Pancreas (tissue), 10 donors: ENCODE measurements around the gene SH3BGR. TPM values are rescaled to one million over a fixed set of nuclear protein-coding genes. Genes with fewer than 3 reads are reported as not detected.

Experiments used
- ATAC-seq, 4 donors: fragments of 200-7000 bp; cut with Tn5 transposase; one replicate each; pipeline versions ENCODE4 v1.8.0 to v1.9.1; 2020; ENCODE audit warnings: mild to moderate bottlenecking in 4 of 4, moderate library complexity in 4 of 4
- DNase-seq, 6 donors: peaks; one replicate each; pipeline ENCODE4 v3.0.0-alpha.2; 2020
- FAIRE-seq: peaks from 2 replicates; lab custom pipeline; 2012; peaks lifted over from hg19 to GRCh38; lab: Jason Lieb, UNC
- H3K27ac ChIP-seq, 4 donors: fragments of 200-600 bp; sonication (generic); 1 replicate in 3 of 4; 2 replicates in 1 of 4; pipeline versions ENCODE4 v1.5.0 to v1.8.0; 2020
- H3K27me3 ChIP-seq, 4 donors: fragments of 200-600 bp; one replicate each; pipeline ENCODE4 v1.8.0; 2021
- H3K36me3 ChIP-seq, 3 donors: fragments of 200-600 bp; sonication (generic) in 1 of 3; one replicate each; pipeline versions ENCODE4 v1.5.0 to v1.8.0; 2020 to 2021
- H3K4me1 ChIP-seq, 3 donors: fragments of 200-600 bp; one replicate each; pipeline ENCODE4 v1.8.0; 2021
- H3K4me3 ChIP-seq, 4 donors: fragments of 200-600 bp; sonication (generic) in 2 of 4; one replicate each; pipeline versions ENCODE4 v1.5.0 to v1.8.0; 2020 to 2021
- H3K9me3 ChIP-seq, 4 donors: fragments of 200-600 bp; one replicate each; pipeline ENCODE4 v1.8.0; 2021
- CTCF ChIP-seq, 4 donors: fragments of 200-600 bp; sonication (generic) in 3 of 4; IDR thresholded peaks; one replicate each; pipeline versions ENCODE4 v1.5.0 to v1.8.0; 2021; ENCODE audit warnings: antibody characterized with exemption in 4 of 4
- WGBS, 2 donors: extraction: QIAGEN DNeasy Blood & Tissue Kit; methylation state at CpG; one replicate each; pipeline ENCODE4 v1.1.7; 2013; 5-methylcytosine and 5-hydroxymethylcytosine counted together
- intact Hi-C, 3 donors: fragments of 100-400 bp; cut with DNase I; formaldehyde crosslinking; loops; one replicate each; pipeline versions ENCODE4 v1.11.1 to v1.14.2; 2022
- polyA plus RNA-seq, 2 donors: library from polyadenylated mRNA; stranded (reverse); fragments of 200-250 nt; gene quantifications; one replicate each; pipeline ENCODE4 v1.2.3, GENCODE V29; 2013
- total RNA-seq, 6 donors: library from RNA; stranded (reverse); fragmentation: NEBNext Ultra II Directional in 4 of 6; extraction: Animal tissue kit (Norgen Biotek cat#: 25700) in 4 of 6; gene quantifications; one replicate each; pipeline versions ENCODE4 v1.2.1 to v1.2.4, GENCODE V29; 2021 to 2023
- donor health status: healthy with polysubstance abuse.
- donor health status: DM: no; HTN: no; CAD: no; lungs with moderate emphysema.
- donor health status: DM: no; HTN: no; CAD: no.
- donor health status: control.
- donor health status: control.
- donor health status: Bipolar disorder and iron deficiency.
- donor health status: DM: yes; HTN: yes; CAD: no.
- donor health status: DM: no; HTN: no; CAD: no.
- donor health status: DM: no; HTN: no; CAD: no.
- donor health status: DM: yes; HTN: yes; CAD: no.

SH3BGR gene
- total and polyA plus RNA-seq, 8 donors = 1.4 to 7.3 (median 4.0) TPM

GRCh38 chr21:39441502-39442475 lies 10.0 kb upstream of the SH3BGR start:
- peak in 2 of 6 donors; percentile 21 to 37 for DNase-seq
- Histone ChIP-seq H3K36me3 (no peaks in the 10 kb centered on the region), H3K9me3 (no peaks in the 10 kb centered on the region), H3K27ac (no peak overlapping the region), H3K4me1 (peaks cover 7 to 12% (median 8%) of the 10 kb centered on the region in 3 donors), H3K4me3 (no peak overlapping the region), H3K27me3 (no peaks in the 10 kb centered on the region)
- peak; percentile 43 to 72 (median 64) for TF ChIP-seq CTCF (IDR thresholded peaks at IDR 0.05)
- ATAC-seq = peak in 2 of 4 donors; percentile 29 to 37
- 45 to 49% methylated on average over 13 of the region's 13 CpGs for WGBS, 2 donors
- no peak for FAIRE-seq
- intact Hi-C loops = no loop called here

- DNase-seq (no peak), FAIRE-seq (no peak), ATAC-seq (peak in 3 of 4 donors; percentile 13 to 15 (median 15))
- TF ChIP-seq CTCF (IDR thresholded peaks at IDR 0.05) = no peak
- H3K27ac ChIP-seq = peak overlapping the region; percentile 84 to 95 (median 88)
- 14 to 19% methylated on average over 15 of the region's 15 CpGs for WGBS, 2 donors
- H3K4me1 ChIP-seq = peaks cover 7 to 12% (median 8%) of the 10 kb centered on the region in 3 donors
- no peaks in the 10 kb centered on the region for H3K27me3 ChIP-seq
- H3K9me3 ChIP-seq = no peaks in the 10 kb centered on the region
- intact Hi-C loops = no loop called here
- H3K36me3 ChIP-seq = no peaks in the 10 kb centered on the region
- H3K4me3 ChIP-seq = peak overlapping the region; percentile 82 to 94 (median 87)
Measured at GRCh38 chr21:39444421-39445180, 7.2 kb upstream of the SH3BGR start.

GRCh38 chr21:39445321-39446269 lies 6.2 kb upstream of the SH3BGR start, which contains the start of gene LCA5L:
LCA5L (minus strand) TSS chr21:39445778; CDS start chr21:39428493, 17,285 bp downstream.
- intact Hi-C loops = no loop called here
- no peak for FAIRE-seq
- H3K9me3 ChIP-seq = no peaks in the 10 kb centered on the region
- H3K27ac ChIP-seq = peak within 1 kb of the TSS; percentile 84 to 95 (median 88)
- TF ChIP-seq CTCF (IDR thresholded peaks at IDR 0.05) = no peak
- no peaks in the 10 kb centered on the region for H3K27me3 ChIP-seq
- WGBS, 2 donors = 0% methylated on average over 72 to 83 of the region's 83 CpGs
- peak; percentile 88 to 99 (median 96) for DNase-seq
- peak within 1 kb of the TSS; percentile 82 to 94 (median 87) for H3K4me3 ChIP-seq
- peaks cover 7 to 12% (median 8%) of the 10 kb centered on the region in 3 donors for H3K4me1 ChIP-seq
- H3K36me3 ChIP-seq = no peaks in the 10 kb centered on the region
- ATAC-seq = peak; percentile 90 to 98 (median 96)

- Histone ChIP-seq H3K9me3 (no peaks in the 10 kb centered on the region), H3K4me1 (peaks cover 8 to 13% (median 12%) of the 10 kb centered on the region in 3 donors), H3K4me3 (no peak overlapping the region), H3K36me3 (no peaks in the 10 kb centered on the region), H3K27me3 (no peaks in the 10 kb centered on the region), H3K27ac (no peak overlapping the region)
- no peak for TF ChIP-seq CTCF (IDR thresholded peaks at IDR 0.05)
- no peak for FAIRE-seq
- WGBS, 2 donors = 92 to 94% methylated on average over 7 of the region's 7 CpGs
- ATAC-seq = no peak
- no peak for DNase-seq
- intact Hi-C loops = no loop called here
Measured at GRCh38 chr21:39447264-39447663, 4.5 kb upstream of the SH3BGR start.
